Measurements from ENCODE around the gene ACSBG1.

ACSBG1 gene

GRCh38 chr15:78127882-78128281 is 106.5 kb downstream of the ACSBG1 start:
- no peak for DNase-seq

GRCh38 chr15:78125267-78125666 is 109.1 kb downstream of the ACSBG1 start:
- DNase-seq: no peak

GRCh38 chr15:78120523-78120922 is 113.8 kb downstream of the ACSBG1 start:
- no peak for DNase-seq
